Gastroesophageal sphincter (tissue), 4 donors: ENCODE results near the gene STK32B. TPM values are rescaled to one million over a fixed set of nuclear protein-coding genes. Genes with fewer than 3 reads are reported as not detected.

ENCODE experiments used
- ATAC-seq: fragments of 150-250 bp; one replicate; pipeline ENCODE4 v1.9.1; 2016; ENCODE audit warnings: mild to moderate bottlenecking, moderate library complexity
- H3K27ac ChIP-seq, 4 donors: fragments of 200-600 bp; sonication (generic) in 3 of 4; 1 replicate in 3 of 4; 2 replicates in 1 of 4; pipeline ENCODE4 v1.5.1; 2016 to 2019
- H3K27me3 ChIP-seq: fragments of 200-600 bp; sonication (generic); one replicate; pipeline ENCODE4 v1.5.1; 2019
- H3K36me3 ChIP-seq, 2 donors: fragments of 200-600 bp; sonication (generic); one replicate each; pipeline ENCODE4 v1.5.1; 2019; ENCODE audit warnings: control low read depth in 1 of 2
- H3K4me1 ChIP-seq, 3 donors: fragments of 200-600 bp; sonication (generic); 1 replicate in 2 of 3; 2 replicates in 1 of 3; pipeline ENCODE4 v1.5.1; 2016 to 2019; ENCODE audit warnings: control low read depth in 2 of 3
- H3K4me3 ChIP-seq, 2 donors: fragments of 200-600 bp; sonication (generic); one replicate each; pipeline ENCODE4 v1.5.1; 2019; ENCODE audit warnings: mild to moderate bottlenecking in 1 of 2, moderate library complexity in 1 of 2
- H3K9me3 ChIP-seq, 3 donors: fragments of 200-600 bp; sonication (generic); one replicate each; pipeline ENCODE4 v1.5.1; 2017 to 2019; ENCODE audit warnings: control low read depth in 2 of 3
- EP300 ChIP-seq: sonication (generic); formaldehyde crosslinking; IDR thresholded peaks from one replicate; pipeline ENCODE4 v1.6.1; 2017; ENCODE audit warnings: antibody characterized with exemption, mild to moderate bottlenecking
- POLR2A ChIP-seq, 2 donors: fragments of 450-650 bp; IDR thresholded peaks; one replicate each; pipeline ENCODE4 v1.6.1; 2017; ENCODE audit warnings: antibody characterized with exemption in 2 of 2, mild to moderate bottlenecking in 2 of 2, moderate library complexity in 1 of 2
- POLR2AphosphoS5 ChIP-seq: sonication (generic); formaldehyde crosslinking; IDR thresholded peaks from one replicate; pipeline ENCODE4 v1.6.1; 2017; ENCODE audit warnings: antibody characterized with exemption
- WGBS, 2 donors: methylation state at CpG; one replicate each; pipeline ENCODE4 v1.1.5; 2018; ENCODE audit warnings: low coverage in 1 of 2; 5-methylcytosine and 5-hydroxymethylcytosine counted together
- total RNA-seq, 4 donors: library from RNA; depleted of rRNA; stranded (reverse); fragments of >200 nt; gene quantifications; one replicate each; pipeline ENCODE4 v1.1.0, GENCODE V29; 2016
- TF ChIP-seq, protein P1 (sequence below), 4 experiments: fragments of 200-600 bp in 2 of 4; fragments of 450-650 bp in 2 of 4; sonication (generic) in 1 of 4; IDR thresholded peaks; one replicate each; pipeline ENCODE4 v1.5.1; 2017 to 2019; ENCODE audit warnings: antibody characterized with exemption in 4 of 4, mild to moderate bottlenecking in 2 of 4, moderate library complexity in 2 of 4

Gene STK32B
- total RNA-seq, 4 donors from 2014 or later, result 1.9 to 5.3 (median 2.4) TPM

- Histone ChIP-seq H3K4me3 (no peak overlapping the region), H3K27me3 (no peaks in the 10 kb centered on the region), H3K27ac (no peak overlapping the region), H3K36me3 (no peaks in the 10 kb centered on the region), H3K9me3 (no peaks in the 10 kb centered on the region), H3K4me1 (no peaks in the 10 kb centered on the region)
- 80 to 82% methylated on average over 4 to 11 of the region's 13 CpGs for WGBS, 2 donors
- TF ChIP-seq EP300 (no peak), POLR2A (IDR thresholded peaks at IDR 0.05) (no peak), POLR2AphosphoS5 (no peak)
- TF ChIP-seq, protein P1, sequence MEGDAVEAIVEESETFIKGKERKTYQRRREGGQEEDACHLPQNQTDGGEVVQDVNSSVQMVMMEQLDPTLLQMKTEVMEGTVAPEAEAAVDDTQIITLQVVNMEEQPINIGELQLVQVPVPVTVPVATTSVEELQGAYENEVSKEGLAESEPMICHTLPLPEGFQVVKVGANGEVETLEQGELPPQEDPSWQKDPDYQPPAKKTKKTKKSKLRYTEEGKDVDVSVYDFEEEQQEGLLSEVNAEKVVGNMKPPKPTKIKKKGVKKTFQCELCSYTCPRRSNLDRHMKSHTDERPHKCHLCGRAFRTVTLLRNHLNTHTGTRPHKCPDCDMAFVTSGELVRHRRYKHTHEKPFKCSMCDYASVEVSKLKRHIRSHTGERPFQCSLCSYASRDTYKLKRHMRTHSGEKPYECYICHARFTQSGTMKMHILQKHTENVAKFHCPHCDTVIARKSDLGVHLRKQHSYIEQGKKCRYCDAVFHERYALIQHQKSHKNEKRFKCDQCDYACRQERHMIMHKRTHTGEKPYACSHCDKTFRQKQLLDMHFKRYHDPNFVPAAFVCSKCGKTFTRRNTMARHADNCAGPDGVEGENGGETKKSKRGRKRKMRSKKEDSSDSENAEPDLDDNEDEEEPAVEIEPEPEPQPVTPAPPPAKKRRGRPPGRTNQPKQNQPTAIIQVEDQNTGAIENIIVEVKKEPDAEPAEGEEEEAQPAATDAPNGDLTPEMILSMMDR (IDR thresholded peaks at IDR 0.05), result no peak
- ATAC-seq, result no peak
Observed at GRCh38 chr4:5461477-5461876, 410.2 kb downstream of the STK32B start.

- Histone ChIP-seq H3K27me3 (no peaks in the 10 kb centered on the region), H3K27ac (no peak overlapping the region), H3K9me3 (no peaks in the 10 kb centered on the region), H3K4me1 (no peaks in the 10 kb centered on the region), H3K4me3 (no peak overlapping the region), H3K36me3 (no peaks in the 10 kb centered on the region)
- WGBS, 2 donors, result 82% methylated on average over 5 of the region's 7 CpGs; no CpG with 5 or more reads in 1 of the 2 donors
- no peak for TF ChIP-seq POLR2A (IDR thresholded peaks at IDR 0.05)
- TF ChIP-seq EP300, result no peak
- TF ChIP-seq, protein P1 (IDR thresholded peaks at IDR 0.05), result no peak
- no peak for TF ChIP-seq POLR2AphosphoS5
- no peak for ATAC-seq
Observed at GRCh38 chr4:5462254-5462835, 411.1 kb downstream of the STK32B start.

DNA sequence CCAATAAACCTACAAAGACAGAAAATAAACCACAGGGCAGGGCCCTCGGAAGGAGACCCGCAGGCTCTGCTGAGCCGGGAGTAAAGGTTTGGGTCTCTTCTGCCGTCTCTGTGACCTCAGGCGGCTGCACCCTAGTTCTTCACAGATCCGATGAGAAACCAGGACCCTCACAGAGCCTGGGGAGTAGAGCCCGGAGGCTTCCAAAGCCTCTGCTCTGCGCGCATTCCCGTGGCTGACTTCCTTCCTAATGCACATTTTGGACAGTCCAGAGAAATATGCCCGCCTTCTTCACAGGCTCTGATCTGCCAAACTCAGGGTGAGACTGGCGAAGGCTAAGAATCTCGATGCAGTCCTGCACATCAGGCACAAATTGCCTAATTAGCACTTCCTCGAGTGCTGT is 411.6 kb downstream of the STK32B start:
- Histone ChIP-seq H3K4me1 (no peaks in the 10 kb centered on the region), H3K27me3 (no peaks in the 10 kb centered on the region), H3K4me3 (no peak overlapping the region), H3K9me3 (no peaks in the 10 kb centered on the region), H3K36me3 (no peaks in the 10 kb centered on the region), H3K27ac (no peak overlapping the region)
- TF ChIP-seq, protein P1 (IDR thresholded peaks at IDR 0.05), result no peak
- TF ChIP-seq POLR2AphosphoS5, result no peak
- no peak for TF ChIP-seq POLR2A (IDR thresholded peaks at IDR 0.05)
- no peak for TF ChIP-seq EP300
- ATAC-seq, result no peak
- no CpG with 5 or more reads among the region's 14 CpGs for WGBS, 2 donors

- Histone ChIP-seq H3K4me1 (no peaks in the 10 kb centered on the region), H3K27ac (no peak overlapping the region), H3K27me3 (no peaks in the 10 kb centered on the region), H3K36me3 (no peaks in the 10 kb centered on the region), H3K9me3 (no peaks in the 10 kb centered on the region), H3K4me3 (no peak overlapping the region)
- TF ChIP-seq EP300 (no peak), POLR2AphosphoS5 (no peak), POLR2A (IDR thresholded peaks at IDR 0.05) (no peak)
- TF ChIP-seq, protein P1 (IDR thresholded peaks at IDR 0.05), result no peak
- WGBS, 2 donors, result 80 to 86% methylated on average over 1 of the region's 1 CpG
- ATAC-seq, result peak; percentile 5
Observed at GRCh38 chr4:5463361-5463760, 412.1 kb downstream of the STK32B start.

DNA sequence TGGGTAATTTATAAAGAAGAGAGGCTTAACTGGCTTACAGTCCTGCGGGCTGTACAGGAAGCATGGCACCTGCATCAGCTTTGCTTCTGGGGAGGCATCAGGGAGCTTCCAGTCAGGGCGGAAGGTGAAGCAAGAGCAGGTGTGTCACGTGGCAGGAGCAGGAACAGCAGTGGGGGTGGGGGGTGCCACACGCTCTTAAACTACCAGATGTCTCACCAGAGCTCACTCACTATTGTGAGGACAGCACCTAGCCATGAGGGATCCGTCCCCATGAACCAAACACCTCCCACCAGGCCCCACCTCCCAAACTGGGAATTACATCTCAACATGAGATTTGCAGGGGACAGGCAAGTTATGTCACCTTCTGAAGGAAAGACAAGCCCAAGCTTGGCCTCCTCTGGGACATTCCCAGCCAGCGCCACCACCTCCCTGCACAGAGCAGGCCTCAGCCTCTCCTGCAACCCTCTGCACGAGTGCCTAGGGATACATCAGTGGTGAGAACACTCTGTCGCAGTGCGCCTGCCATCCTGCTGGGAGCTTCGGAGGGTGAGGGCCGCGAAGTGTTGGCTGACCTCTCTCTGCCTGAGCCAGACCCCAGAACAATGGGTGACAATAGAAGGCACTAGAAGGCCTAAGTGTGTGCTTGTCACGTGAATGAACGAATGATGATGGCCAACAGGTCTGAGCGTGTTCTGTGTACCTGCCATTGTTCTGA is 412.8 kb downstream of the STK32B start:
- Histone ChIP-seq H3K36me3 (no peaks in the 10 kb centered on the region), H3K4me1 (no peaks in the 10 kb centered on the region), H3K27ac (no peak overlapping the region), H3K9me3 (no peaks in the 10 kb centered on the region), H3K4me3 (no peak overlapping the region), H3K27me3 (no peaks in the 10 kb centered on the region)
- WGBS, 2 donors, result no CpG with 5 or more reads among the region's 15 CpGs
- TF ChIP-seq POLR2AphosphoS5 (no peak), POLR2A (IDR thresholded peaks at IDR 0.05) (no peak), EP300 (no peak)
- TF ChIP-seq, protein P1 (IDR thresholded peaks at IDR 0.05), result no peak
- no peak for ATAC-seq
